Fibroblast of lung (primary cell): ENCODE measurements around the gene FAM120AOS.

ENCODE experiments used
- CTCF ChIP-seq, 2 donors: IDR thresholded peaks in 1 of 2; conservative IDR thresholded peaks in 1 of 2; 1 replicate in 1 of 2; 2 replicates in 1 of 2; pipeline ENCODE4 v1.5.1; 2011 to 2012; ENCODE audit warnings: low read length in 2 of 2, control low read depth in 1 of 2, inconsistent platforms in 1 of 2, low read depth in 1 of 2, mild to moderate bottlenecking in 1 of 2
- EZH2 ChIP-seq: IDR thresholded peaks from 2 replicates; pipeline ENCODE4 v1.5.1; 2012; ENCODE audit warnings: low read length, control low read depth, mild to moderate bottlenecking; ENCODE audit errors: missing control alignments

DNA sequence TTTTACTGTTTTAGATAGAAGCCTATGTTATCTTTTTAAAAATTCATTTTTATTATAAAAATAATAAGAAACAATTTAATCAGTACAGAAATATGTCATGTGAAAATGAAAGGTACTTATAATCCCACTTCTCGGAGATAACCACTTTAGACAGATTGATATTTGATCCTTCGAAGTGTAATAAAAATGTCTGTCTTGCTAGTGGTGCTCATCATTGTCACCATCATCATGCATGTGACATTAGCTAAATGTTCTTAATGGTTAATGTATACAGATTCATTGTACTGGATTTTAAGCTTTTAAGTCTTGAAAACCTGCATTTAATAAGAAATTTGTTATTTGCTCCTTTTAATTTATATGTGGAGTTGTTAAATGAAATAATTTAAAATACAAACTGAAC lies 30.1 kb upstream of the FAM120AOS start:
- TF ChIP-seq CTCF (conservative IDR thresholded peaks at IDR 0.05 in 1 of 2, IDR thresholded peaks at IDR 0.05 in 1 of 2; ENCODE audit: low read depth in 1 of 2, low read length in 2 of 2) (no peak), EZH2 (no peak)
